Kidney epithelial cell (primary cell): ENCODE measurements around the gene SPAG7. TPM values are rescaled to one million over a fixed set of nuclear protein-coding genes. Genes with fewer than 3 reads are reported as not detected.

Experiments
- DNase-seq: peaks from one replicate; pipeline ENCODE4 v3.0.0-alpha.2; 2010; ENCODE audit warnings: low read depth
- H3K27me3 ChIP-seq: 2 replicates; pipeline ENCODE4 v1.6.0; 2011; ENCODE audit warnings: low read length; ENCODE audit not compliant: control insufficient read depth, insufficient read depth
- H3K36me3 ChIP-seq: 2 replicates; pipeline ENCODE4 v1.5.1; 2011; ENCODE audit warnings: low read length; ENCODE audit not compliant: control insufficient read depth, insufficient read depth
- H3K4me3 ChIP-seq: 2 replicates; pipeline ENCODE4 v1.5.1; 2011; ENCODE audit warnings: low read depth, mild to moderate bottlenecking, control low read depth, low read length
- total RNA-seq: library from RNA; depleted of rRNA; stranded (reverse); fragments of >200 nt; gene quantifications from 2 replicates; pipeline ENCODE4 v1.2.3, GENCODE V29; 2015
- TF ChIP-seq, protein P1 (sequence below): IDR thresholded peaks from 2 replicates; pipeline ENCODE4 v1.5.1; 2011; ENCODE audit warnings: mild to moderate bottlenecking, moderate library complexity, low read length, control low read depth, inconsistent platforms; ENCODE audit not compliant: insufficient read depth, poor library complexity, severe bottlenecking

The SPAG7 gene
- total RNA-seq, 1 donor from 2014 or later, result 88.7 TPM

DNA sequence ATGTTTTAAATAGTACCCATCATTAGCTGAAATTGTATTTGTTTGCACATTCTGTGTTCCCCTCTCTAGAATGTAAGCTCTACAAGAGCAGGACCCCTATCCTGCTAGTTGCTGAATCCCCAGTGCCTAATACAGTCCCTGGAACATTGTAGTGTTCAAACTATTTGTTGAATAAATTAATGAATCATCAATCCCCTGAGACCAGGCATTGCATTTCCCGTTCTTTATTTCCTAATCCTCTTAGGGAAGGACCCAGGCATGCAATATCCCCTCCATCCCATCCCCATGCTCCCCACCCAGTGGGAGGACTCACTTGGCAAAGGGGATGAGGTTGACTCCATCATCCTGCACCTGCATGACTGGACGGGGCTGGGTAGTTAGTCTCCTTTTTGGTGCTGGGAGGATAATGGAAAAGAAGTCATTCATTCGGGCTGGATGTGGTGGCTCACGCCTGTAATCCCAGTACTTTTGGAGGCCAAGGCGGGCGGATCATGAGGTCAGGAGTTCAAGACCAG lies 26.5 kb upstream of the SPAG7 start:
- Histone ChIP-seq H3K36me3 (no peaks in the 10 kb centered on the region), H3K27me3 (no peaks in the 10 kb centered on the region), H3K4me3 (no peak overlapping the region)
- TF ChIP-seq, protein P1, sequence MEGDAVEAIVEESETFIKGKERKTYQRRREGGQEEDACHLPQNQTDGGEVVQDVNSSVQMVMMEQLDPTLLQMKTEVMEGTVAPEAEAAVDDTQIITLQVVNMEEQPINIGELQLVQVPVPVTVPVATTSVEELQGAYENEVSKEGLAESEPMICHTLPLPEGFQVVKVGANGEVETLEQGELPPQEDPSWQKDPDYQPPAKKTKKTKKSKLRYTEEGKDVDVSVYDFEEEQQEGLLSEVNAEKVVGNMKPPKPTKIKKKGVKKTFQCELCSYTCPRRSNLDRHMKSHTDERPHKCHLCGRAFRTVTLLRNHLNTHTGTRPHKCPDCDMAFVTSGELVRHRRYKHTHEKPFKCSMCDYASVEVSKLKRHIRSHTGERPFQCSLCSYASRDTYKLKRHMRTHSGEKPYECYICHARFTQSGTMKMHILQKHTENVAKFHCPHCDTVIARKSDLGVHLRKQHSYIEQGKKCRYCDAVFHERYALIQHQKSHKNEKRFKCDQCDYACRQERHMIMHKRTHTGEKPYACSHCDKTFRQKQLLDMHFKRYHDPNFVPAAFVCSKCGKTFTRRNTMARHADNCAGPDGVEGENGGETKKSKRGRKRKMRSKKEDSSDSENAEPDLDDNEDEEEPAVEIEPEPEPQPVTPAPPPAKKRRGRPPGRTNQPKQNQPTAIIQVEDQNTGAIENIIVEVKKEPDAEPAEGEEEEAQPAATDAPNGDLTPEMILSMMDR, result no peak
- DNase-seq, result no peak

DNA sequence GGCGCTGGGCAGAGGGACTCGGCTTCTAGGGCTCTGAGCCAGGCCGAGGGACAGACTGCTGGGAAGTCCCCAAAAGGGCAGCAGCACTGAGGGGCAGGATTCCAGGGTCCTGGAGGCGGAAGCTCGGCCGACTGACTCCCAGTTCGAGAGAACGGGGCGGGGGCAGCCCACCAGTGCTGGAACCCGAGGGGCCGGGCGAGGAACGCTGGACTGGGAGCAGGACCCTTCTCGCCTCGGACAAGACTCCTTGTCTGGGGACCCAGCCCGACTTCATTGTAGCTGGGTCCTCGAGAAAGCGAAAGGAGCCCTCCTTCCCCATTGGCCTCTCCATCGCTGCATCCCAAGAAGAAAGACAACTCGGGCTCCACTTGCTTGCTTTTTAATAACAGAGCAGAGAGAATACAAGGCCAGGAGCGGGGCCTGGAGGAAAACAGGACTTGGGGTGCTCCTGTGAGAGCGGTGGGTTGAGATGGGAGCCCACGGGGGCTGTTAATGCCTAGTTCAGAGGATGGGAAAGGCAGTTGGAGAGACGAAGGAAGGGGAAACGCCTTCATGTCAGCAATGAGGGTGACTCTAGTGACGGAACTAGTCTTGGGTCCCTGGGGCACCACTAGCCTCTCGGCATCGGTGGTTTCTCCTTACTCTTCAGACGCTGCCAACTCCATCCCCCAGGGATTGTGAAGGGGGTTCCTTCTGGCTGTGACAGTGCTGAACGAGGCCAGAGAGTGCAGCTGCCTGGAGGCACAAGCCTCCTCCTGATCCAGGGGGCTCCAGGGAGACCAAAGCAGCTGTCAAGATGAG lies 20.4 kb upstream of the SPAG7 start:
- TF ChIP-seq, protein P1, result no peak
- H3K4me3 ChIP-seq, result peak overlapping the region; percentile 66
- DNase-seq, result no peak
- no peaks in the 10 kb centered on the region for H3K27me3 ChIP-seq
- H3K36me3 ChIP-seq, result no peaks in the 10 kb centered on the region

DNA sequence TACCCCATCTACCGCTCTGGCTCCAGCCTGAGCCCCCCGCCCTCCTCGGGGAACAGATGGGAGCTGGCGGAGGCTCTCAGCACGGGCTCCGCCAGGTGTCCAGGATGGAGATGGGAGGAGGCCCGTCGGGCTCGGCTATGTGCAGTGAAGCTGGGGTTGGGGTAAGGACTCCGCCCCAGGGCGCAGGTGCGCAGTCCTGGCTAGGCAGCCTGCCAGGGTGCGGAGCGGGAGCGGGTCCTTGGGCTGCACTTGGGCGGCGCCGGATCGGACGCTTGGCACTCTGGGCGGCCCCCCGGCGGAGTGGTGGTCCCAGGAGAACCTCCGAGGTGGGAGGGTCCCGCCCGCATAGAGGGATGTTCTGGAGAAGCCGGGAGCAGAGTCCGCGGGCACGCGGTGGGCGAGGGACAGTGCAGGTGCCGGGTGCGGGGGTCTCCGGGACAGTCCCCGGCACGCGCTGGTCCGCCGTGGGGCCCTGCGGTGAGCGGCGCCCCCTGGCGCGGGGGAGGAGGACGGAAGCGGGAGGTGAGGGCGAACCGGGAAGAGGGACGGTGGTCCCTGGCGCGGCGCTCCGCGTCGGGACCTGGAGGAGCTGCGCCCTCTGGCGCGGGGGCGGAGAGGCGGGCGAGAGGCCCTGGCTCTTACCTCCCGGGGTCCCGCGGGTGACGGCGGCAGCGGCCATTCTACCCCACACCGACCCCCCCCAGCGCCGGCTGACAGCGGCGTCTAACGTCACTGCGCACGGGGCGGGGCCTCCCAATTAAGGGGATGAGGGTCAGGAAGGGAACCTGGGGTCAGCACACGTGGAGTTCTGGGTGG lies 19.5 kb upstream of the SPAG7 start, which contains the start of gene CAMTA2:
Gene CAMTA2, minus strand, starts transcription at position 725 of the 816 bp plus-strand sequence. CDS start 1,453 bp downstream, outside the sequence.
- no peak for DNase-seq
- Histone ChIP-seq H3K27me3 (no peaks in the 10 kb centered on the region), H3K36me3 (no peaks in the 10 kb centered on the region), H3K4me3 (peak within 1 kb of the TSS; percentile 66)
- TF ChIP-seq, protein P1, result peak; percentile 44

- no peaks in the 10 kb centered on the region for H3K27me3 ChIP-seq
- H3K36me3 ChIP-seq, result no peaks in the 10 kb centered on the region
- no peak for DNase-seq
- peak overlapping the region; percentile 66 for H3K4me3 ChIP-seq
- TF ChIP-seq, protein P1, result no peak
Measured at GRCh38 chr17:4986403-4986802, 18.8 kb upstream of the SPAG7 start.

- H3K36me3 ChIP-seq, result peaks cover 3% of the 10 kb centered on the region
- DNase-seq, result no peak
- no peaks in the 10 kb centered on the region for H3K27me3 ChIP-seq
- TF ChIP-seq, protein P1, result no peak
- H3K4me3 ChIP-seq, result no peak overlapping the region
Measured at GRCh38 chr17:4982305-4982704, 14.7 kb upstream of the SPAG7 start.
